Measurements from ENCODE around the gene SNPH. TPM values are rescaled to one million over a fixed set of nuclear protein-coding genes. Genes with fewer than 3 reads are reported as not detected.

SNPH gene
- total and polyA plus RNA-seq, 2 of the 8 experiments (the other 6 are each of a cell fraction or from before 2014, with no cell fraction given): 0.98 to 4.9 TPM

DNA sequence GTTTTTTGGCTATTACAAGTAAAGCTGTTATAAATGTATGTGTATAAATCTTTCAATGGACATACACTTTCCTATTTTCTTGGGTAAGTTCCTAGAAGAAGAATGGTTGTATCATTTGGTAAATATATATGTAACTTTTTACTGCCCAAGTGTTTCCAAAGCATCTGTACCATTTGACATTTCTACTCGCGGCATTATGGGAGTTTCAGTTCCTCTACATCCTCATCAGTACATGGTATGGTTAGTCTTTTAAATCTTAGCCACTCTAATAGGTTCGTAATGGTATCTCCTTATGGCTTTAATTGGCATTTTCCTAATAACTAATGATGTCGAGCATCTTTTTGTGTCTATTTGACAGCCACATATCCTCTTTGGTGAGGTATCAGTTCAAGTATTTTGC lies 12.9 kb downstream of the SNPH start:
- H2AK5ac ChIP-seq (ENCODE audit: low read depth, low read length): no peak overlapping the region
- H2BK12ac ChIP-seq (ENCODE audit: low read depth, low read length): no peak overlapping the region
- no peak overlapping the region for H4K8ac ChIP-seq (ENCODE audit: extremely low read depth, insufficient read depth, low read length)
- H3K27me3 ChIP-seq (replicated peaks in 1 of 4; ENCODE audit: control insufficient read depth in 3 of 4, extremely low read depth in 1 of 4, insufficient read depth in 3 of 4, low read length in 3 of 4): no peaks in the 10 kb centered on the region
- H3K4me3 ChIP-seq (ENCODE audit: extremely low read depth in 1 of 4, insufficient read depth in 2 of 4, low read depth in 3 of 4, low read length in 4 of 4): no peak overlapping the region
- H3K27ac ChIP-seq (ENCODE audit: low read depth, low read length): no peak overlapping the region
- CTCF ChIA-PET (ENCODE audit: partially characterized antibody): no interaction called here
- no peak overlapping the region for H2AFZ ChIP-seq (ENCODE audit: low read length)
- H3K4me2 ChIP-seq (ENCODE audit: insufficient read depth in 1 of 2, low read depth in 2 of 2, low read length in 2 of 2): no peak overlapping the region
- H2BK20ac ChIP-seq (ENCODE audit: low read length): no peak overlapping the region
- H4K20me1 ChIP-seq (replicated peaks in 1 of 2; ENCODE audit: control insufficient read depth in 1 of 2, insufficient read depth in 2 of 2, low read length in 2 of 2): peaks cover 0 to 9% of the 10 kb centered on the region in 2 experiments
- H3K9ac ChIP-seq (replicated peaks in 1 of 4; ENCODE audit: extremely low read depth in 1 of 4, low read depth in 3 of 4, low read length in 3 of 4): no peak overlapping the region
- TF ChIP-seq FOSL1 (IDR thresholded peaks at IDR 0.05; ENCODE audit: insufficient read depth, low read depth, low read length) (no peak), MAX (IDR thresholded peaks at IDR 0.05) (no peak), HDAC6 (IDR thresholded peaks at IDR 0.05; ENCODE audit: low read depth, low read length) (no peak), SP4 (IDR thresholded peaks at IDR 0.05; ENCODE audit: low read length) (no peak), RNF2 (IDR thresholded peaks at IDR 0.05; ENCODE audit: borderline replicate concordance, low read depth, low read length, missing control alignments, poor library complexity, severe bottlenecking) (no peak), SIX5 (IDR thresholded peaks at IDR 0.05; ENCODE audit: low read depth, low read length) (no peak), USF2 (IDR thresholded peaks at IDR 0.05; ENCODE audit: low read length) (no peak), KDM1A (IDR thresholded peaks at IDR 0.05; ENCODE audit: borderline replicate concordance, low read length) (no peak), YY1 (IDR thresholded peaks at IDR 0.05; ENCODE audit: low read depth, low read length) (no peak), SP2 (IDR thresholded peaks at IDR 0.05; ENCODE audit: low read length) (no peak)
- H4K91ac ChIP-seq (replicated peaks; ENCODE audit: insufficient read length, low read length): no peak overlapping the region
- no peaks in the 10 kb centered on the region; the same call in 1 of the 2 replicates for H3K79me1 ChIP-seq (ENCODE audit: low read depth, low read length)
- H3K18ac ChIP-seq (ENCODE audit: extremely low read depth, low read length): no peak overlapping the region
- 0 out of 7 replicates have a peak, but pooled peaks cover 0 to 3% (median 0%) of the 10 kb centered on the region in 4 experiments for H3K4me1 ChIP-seq (replicated peaks in 1 of 4; ENCODE audit: control insufficient read depth in 3 of 4, insufficient read depth in 4 of 4, low read length in 3 of 4)
- WGBS, 2 experiments (ENCODE audit: extremely low coverage in 1 of 2, insufficient coverage in 1 of 2, insufficient read length in 1 of 2, insufficient replicate concordance in 2 of 2, low coverage in 1 of 2, low lambda C conversion rate in 2 of 2, missing lambda C conversion rate in 1 of 2): 88% methylated on average over 4 of the region's 4 CpGs; no CpG with 5 or more reads in 1 of the 2 experiments
- H3K79me2 ChIP-seq (ENCODE audit: control insufficient read depth in 1 of 2, insufficient read depth in 2 of 2, low read length in 2 of 2): no peaks in the 10 kb centered on the region
- DNase-seq (ENCODE audit: low read depth in 1 of 2, low spot score in 2 of 2): no peak
- peaks cover 10% of the 10 kb centered on the region; the same call in 1 of the 2 replicates for H3K23me2 ChIP-seq (ENCODE audit: low read depth, low read length)
- no peak overlapping the region for H2BK15ac ChIP-seq (ENCODE audit: low read length)
- H3K36me3 ChIP-seq (ENCODE audit: control insufficient read depth in 2 of 4, insufficient read depth in 4 of 4, low read length in 3 of 4): no peaks in the 10 kb centered on the region; a peak in 1 of 8 replicates
- H3K4ac ChIP-seq (replicated peaks; ENCODE audit: insufficient read length, low read depth, low read length): no peak overlapping the region
- no peak for FAIRE-seq
- no peaks in the 10 kb centered on the region for H3K9me3 ChIP-seq (ENCODE audit: insufficient read depth in 2 of 2, low read depth in 1 of 2, low read length in 1 of 2)
- no peak overlapping the region for H3K23ac ChIP-seq (ENCODE audit: insufficient read length)
- POLR2A ChIA-PET (ENCODE audit: partially characterized antibody): no interaction called here
- H2BK120ac ChIP-seq (replicated peaks; ENCODE audit: low read depth, low read length): no peak overlapping the region
- H4K5ac ChIP-seq (ENCODE audit: insufficient read length, low read depth, low read length): no peak overlapping the region
- no peak overlapping the region for H2BK5ac ChIP-seq (ENCODE audit: low read depth, low read length)
- no peak overlapping the region for H3K14ac ChIP-seq (ENCODE audit: insufficient read length)
- no peak overlapping the region for H3K56ac ChIP-seq (replicated peaks; ENCODE audit: insufficient read length, low read depth, low read length)

Data from H1 (cell line).